NCI-H2107 treated with DMSO at 0.1 percent for 48 hours (cell line): Measurements from ENCODE around the gene OPTC.
"Not testable (repeated sequence)": the region's sequence is repeated elsewhere in the genome, so short reads cannot be mapped to it uniquely, and the experiment has no call there.

ENCODE experiments used
- DNase-seq: peaks from one replicate; lab custom pipeline; 2025; ENCODE audit not compliant: unreplicated experiment; lab: John Stamatoyannopoulos, UW

OPTC gene

DNA sequence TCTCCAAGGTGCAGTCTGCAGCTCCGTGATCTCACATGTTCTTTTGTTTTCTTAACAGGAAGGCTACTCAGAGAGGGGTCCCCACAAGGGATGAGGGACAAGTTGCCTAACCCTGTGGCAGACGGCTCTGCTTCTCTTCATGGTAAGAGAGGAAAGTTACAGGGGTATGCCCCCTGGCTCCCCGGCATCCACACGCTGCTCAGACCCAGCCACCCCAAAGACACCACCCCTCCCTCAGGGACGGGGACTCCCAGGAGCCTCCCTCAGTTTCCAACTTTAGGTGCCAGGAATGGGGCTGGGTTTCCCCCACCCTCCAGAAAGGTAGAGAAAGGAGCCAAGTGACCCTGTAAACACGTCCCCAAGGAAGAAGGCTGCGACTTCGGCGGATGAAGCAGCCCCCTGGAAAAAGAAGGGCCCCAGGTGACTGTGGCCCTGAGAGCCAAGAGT is 19.7 kb downstream of the OPTC start:
- DNase-seq, result no peak

DNA sequence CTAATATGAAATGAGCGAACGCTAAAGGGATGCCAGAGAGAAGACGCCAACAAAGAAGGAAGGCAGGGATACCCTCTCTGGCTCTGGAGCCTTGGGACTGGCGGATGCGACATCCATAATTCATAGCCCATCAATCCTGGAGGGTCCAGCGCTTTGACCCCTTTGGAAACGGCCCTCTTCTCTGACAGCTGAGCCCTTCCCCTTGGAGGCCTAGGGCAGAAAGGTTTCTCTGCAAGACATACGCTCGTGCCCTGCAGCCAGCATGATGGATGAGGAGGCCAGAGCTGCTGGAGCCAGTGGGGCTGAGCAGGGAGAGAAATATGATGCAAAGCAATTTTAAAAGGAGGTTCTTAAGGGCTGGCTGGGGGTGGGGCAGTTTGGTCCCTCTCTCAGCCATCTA is 22.2 kb downstream of the OPTC start:
- no peak for DNase-seq

DNA sequence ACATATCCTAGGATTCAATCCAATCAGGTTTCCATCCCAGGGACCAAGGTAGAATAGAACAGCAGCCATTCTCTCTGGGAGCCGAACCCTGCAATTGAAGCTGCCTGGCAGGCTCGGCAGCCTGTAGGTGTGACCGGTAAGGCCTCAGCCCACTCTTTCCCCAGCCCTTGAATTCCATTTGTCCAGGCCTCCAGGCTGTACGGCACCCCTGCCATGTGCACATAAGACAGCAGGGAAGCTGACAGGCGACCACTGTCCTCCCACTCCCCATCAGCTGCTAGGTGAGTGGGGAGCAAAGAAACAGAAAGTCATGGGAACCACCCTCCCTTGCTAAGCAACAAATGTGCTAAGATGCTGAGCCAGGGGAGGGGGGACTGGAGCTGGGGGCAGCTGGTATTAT is 23.0 kb downstream of the OPTC start:
- no peak for DNase-seq

DNA sequence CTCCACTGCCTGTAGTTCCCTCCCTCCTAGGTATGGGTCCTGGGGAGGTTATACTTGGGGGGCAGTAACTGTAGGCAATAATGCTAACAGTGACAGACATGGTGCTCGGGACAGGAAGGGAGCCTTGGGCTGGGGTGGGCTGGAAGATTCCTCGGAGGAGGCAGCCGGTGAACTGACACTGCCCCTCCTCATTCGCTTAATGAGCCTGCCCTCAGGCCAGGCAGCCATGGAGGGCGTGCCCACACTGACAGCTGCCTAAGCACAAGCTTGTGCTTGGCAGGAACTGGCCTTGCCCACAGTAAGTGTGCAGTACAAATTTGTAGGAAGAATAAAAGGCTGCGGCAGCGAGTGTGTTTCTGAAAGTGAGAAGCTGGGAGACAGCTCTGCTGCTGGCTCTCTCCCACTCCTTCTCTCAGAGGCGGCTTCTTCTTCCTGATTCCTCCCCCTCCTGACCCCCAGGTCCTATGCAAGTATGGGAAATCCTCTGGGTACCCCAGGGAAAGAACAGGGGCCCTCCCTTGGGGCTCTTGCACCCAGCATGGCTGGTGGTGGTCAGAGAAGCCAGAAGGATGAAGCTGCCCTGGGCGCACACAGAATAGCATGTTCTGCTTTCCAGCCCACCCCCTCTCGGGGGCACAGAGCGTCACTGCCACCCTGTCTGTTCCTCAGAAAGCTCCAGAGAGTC is 23.6 kb downstream of the OPTC start:
- DNase-seq, result no peak

DNA sequence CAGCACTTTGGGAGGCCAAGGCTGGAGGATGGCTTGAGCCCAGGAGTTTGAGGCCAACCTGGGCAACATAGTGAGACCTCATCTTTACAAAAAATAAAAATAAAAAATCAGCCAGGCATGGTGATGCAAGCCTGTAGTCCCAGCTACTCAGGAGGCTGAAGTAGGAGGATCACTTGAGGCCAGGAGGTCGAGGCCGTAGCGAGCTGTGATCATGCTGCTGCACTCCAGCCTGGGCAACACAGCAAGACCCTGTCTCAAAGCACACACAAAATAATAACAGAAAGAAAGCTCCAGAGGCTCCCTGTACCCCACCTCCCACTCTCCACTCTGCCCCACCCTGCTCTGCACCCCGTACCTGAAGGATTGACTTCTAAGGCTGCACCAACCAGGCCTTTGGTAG is 24.2 kb downstream of the OPTC start:
- DNase-seq, result not testable (repeated sequence)

DNA sequence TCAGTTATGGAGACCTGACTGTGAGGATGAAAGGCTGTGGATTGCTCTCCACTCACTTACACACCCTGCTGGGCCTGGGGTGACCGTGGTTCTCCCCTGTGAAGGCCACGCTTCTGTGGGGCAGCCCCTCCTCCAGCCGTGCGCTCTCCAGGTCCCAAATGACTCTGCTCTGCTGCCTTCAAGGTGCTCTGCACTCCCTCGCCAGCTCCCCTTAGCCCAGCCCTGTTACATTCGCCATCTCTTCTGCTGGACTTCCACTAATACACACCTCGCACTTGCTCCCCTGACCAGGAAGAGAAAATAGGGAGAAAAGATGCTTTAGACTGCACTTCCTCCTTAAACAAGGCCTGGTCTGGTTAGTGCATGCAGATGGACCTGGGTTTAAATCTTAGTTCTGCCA is 24.6 kb downstream of the OPTC start:
- no peak for DNase-seq

DNA sequence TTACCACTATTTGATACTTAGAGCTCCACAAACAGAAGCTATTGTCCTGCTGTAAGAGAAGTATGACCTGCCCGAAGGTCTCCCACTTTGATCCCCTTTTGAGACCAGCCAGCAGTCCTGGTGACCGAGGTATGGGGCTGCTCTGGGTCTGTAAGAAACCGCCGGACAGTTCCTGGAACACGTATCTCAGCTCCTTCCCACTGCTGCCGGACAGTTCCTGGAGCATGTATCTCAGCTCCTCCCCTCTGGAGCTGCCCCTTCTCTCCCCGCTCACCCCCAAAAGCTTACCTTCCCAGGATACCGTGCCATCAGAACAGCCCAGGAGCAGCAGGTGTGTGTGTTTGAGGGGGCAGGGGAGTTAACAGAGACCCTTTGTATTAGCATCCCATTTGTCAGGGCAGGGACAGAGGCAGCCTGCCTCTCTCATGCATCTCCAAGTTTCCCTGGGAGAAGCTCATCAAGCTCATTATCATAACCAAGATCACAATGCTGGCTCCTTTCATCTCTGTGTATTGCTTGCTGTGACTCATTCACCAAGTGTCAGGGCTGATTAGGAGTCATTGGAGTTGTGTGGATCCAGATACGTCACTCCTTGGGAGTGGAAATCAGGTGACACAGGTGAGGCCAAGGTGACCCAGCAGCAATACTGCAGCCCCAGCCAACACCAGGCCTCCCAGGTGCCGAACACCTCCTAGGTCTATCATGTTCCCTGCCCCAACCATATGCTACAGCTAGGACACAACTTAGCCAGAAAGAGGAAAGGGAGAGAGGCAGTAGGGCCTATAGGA is 25.3 kb downstream of the OPTC start:
- DNase-seq, result no peak

DNA sequence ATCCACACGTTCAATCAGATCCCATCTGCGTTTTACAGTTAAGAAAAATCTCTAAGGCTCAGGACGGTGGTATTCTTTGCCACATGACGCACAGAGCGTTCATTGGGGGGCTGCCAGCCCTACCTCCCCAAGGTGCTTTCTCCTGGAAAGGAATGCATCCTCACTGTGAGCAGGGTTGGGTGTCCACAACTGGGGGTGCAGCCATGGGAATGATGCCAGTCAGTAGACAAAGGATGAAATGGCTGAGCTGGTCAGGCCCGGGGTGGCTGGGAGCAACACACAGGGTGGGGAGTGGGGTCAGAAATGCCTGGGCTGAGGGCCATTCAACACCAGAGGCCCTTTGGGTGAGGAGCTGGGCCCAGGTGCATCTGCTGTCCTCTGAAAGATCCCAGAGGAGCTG is 25.9 kb downstream of the OPTC start:
- no peak for DNase-seq

DNA sequence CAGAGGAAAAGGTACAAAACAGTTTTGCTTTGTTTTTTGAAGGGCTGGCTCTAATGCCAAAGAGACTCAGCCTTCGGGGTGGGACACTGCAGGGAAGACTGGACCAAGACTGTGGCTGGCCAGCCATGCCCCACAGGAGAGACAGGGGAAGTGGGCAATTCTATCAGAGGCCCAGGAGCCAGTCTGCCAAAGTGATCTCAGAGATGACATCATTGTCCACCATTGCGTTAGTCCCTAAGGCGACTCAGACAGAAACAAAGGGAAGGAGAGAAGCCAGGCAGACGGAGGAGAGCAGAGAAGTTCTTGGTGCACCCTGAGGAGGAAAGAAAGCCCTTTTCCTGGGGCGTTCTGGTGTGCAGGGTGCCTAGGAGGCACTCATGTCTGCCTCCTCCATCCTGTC is 26.4 kb downstream of the OPTC start:
- peak; percentile 30 for DNase-seq

DNA sequence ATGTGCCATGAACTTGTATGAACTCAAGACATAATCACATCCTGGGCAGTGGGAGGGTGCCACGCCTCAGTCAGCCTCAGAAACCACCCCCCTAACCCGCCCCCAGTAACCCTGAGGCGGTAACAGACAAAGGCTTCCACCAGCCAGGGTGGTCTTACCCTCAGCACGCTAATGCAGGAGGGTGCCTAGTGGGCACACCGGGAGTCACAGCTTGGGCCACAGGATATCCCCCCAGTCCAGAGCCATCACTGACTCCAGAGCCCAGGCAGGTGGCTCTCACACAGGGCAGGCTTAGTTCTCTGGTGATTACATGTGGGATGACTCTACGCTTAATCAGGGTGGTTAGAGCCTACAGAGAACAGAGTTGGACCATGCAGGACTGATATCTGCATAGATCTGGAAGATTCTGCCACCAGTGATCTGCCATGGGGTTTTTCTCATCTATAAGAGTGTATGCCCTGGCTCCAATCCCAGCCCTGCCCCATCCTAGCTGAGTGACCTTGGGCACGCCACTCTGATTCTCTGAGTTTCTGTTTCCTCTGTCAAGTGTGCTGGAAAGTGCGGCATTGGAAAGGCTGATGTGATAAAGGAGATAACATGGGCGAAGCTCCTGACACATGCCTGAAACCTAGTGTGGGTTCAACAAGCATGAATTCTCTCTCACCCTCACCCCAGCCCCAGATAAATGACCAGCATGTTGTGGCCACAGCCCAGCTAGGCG is 27.3 kb downstream of the OPTC start:
- DNase-seq, result peak; percentile 70

DNA sequence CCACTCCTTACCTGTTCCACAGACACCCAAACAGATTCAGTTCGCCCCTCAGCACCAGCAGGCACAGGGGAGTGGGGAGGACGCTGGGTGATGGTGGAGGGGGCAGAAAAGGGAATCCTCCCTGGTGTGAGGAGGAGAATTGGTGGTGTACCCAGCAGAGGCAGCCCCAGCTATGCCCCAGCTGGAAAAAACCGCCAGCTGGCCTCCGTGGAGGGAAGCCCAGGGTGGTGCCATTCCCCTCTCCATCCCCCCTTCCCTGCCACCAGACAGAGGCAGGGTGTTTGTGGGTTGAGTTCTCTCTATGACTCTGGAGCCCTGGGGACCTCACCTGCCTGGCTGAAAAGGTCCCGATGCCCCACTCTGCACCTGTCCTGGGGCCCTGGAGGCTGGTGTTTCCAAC is 27.9 kb downstream of the OPTC start:
- peak; percentile 98 for DNase-seq

DNA sequence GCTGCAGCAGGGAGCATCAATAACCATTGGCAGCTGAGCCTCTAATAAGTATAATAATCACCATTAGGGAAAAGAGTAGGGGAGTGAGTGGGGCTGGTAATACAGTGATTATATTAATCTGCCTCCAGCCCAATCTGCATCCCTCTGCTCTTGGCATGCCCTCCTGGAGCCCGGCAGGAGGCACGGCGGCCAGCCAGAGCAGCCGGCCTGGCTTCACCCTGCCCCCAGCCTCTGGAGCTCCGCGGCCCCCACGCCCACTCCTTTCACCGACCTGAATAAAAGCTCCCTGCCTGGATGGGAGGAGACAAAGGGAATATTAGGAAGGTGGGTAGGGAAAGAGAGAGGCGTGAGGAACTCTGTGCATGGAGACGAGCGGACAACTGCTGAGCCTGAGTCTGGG is 28.3 kb downstream of the OPTC start:
- peak; percentile 98 for DNase-seq

DNA sequence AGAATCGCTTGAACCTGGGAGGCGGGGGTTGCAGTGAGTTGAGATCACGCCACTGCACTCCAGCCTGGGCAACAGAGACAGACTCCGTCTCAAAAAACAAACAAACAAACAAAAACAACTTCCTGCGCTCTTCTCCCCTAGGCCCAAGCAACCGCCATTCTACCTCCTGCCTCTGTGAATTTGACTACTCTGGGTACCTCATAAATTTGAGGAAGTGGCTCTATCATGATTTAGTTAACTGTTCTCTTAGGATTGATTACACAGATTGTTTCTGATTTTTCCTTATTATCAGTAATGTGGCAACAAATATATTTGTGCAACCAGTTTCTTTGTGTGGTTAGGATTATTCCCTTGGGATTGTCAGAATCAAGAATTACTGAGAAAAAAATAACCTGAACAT is 29.7 kb downstream of the OPTC start:
- no peak for DNase-seq

DNA sequence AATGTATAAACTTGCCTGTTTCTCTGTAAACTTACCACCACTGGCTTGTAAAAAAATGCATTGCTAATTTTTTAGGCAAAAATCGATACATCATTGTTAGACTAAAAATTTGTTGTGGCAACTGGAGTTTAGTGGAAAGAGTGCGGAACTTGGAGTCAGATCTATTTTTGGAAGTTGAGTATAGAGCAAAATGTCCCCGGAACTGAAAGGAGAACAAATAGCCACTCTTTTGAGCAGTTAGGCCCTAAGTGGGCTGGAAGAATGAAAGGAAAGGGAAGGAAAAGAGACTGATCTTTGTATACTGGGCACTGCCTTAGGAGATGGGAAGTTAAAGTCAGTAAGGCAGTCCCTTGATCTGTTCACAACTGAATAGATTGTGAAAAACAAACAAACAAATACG is 30.2 kb downstream of the OPTC start:
- DNase-seq, result no peak

DNA sequence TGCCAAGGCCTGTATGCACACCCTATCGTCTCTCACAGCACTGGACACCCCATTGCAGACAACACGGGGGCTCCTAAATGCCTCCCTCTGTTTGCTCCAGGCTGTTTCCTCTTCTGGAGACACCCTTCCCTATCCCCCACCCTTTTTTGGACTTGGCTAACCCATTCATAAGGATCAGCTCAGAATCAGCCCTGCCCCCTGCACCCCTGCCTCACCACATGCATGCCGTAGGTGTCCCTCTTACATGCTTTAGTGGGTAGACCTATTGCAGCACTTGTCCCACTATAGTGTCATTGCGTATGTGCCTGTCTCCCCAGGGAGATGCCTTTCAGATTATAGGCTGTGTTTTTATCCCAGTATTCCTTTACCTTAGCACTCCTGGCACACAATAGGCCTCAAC is 30.9 kb downstream of the OPTC start:
- peak; percentile 97 for DNase-seq

DNA sequence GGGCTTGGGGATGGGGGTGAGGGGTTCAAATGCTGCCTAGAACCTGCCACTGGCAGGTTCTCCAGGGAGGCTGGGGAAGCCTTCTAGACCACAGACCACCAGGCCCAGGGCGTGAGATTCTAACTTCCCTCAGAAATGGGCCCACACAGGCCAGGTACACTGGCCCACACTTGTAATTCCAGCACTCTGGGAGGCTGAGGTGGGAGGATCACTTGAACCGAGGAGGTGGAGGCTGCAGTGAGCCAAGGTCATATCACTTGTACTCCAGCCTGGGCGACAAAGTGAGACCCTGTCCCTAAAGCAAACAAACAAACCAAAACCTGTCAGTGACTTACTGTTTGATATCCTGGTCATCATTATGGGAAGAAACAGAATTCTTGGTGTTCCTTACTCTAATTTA is 31.7 kb downstream of the OPTC start:
- no peak for DNase-seq

DNA sequence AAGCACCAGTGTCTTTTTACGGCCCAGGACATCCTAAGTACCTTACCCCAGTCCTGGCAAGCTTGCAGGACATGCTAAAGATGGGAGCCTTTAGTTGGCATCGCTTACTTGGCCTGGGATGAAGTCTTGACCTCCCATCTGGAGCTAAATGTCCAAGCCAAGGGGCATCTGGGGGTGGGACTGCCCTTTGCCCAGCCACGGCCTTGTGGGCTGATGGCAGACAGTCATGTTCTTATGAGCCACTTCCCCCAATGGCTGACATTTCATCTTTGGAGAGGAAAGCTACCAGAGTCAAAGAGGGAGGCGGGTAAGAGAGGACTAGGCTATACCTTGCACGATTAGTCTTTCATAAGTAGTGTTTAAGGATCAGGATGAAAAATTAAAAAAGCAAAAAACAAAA is 32.2 kb downstream of the OPTC start:
- no peak for DNase-seq

DNA sequence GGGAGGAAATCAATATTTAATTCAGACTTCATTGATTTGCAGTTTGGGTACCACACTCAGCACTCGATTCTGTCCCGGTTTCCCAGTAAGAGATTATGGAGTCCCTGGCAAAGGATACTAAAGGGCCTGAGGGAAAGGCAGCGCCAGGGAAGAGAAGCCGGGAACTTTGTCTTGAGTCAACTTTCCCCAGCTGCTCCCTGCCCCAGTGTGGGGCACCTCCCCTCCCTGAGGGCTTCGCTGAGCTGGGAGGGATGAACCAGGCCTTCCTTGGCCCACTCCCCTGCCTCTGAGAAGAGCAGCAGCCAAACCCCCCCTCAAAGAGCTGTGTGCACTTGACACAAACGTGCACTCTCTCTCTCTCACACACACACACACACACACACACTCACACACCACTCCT is 32.6 kb downstream of the OPTC start:
- no peak for DNase-seq

DNA sequence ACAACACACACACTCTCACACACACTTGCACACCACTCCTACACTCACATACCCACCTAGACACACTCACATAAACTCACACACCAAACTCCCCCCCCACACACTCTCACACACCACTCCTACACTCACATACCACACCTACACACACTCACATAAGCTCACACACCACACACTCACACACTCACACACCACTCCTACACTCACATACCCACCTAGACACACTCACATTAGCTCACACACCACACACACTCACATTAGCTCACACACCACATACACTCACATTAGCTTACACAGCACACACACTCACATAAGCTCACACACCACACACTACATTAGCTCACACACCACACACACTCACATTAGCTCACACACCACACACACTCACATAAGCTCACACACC is 33.1 kb downstream of the OPTC start:
- DNase-seq, result no peak

DNA sequence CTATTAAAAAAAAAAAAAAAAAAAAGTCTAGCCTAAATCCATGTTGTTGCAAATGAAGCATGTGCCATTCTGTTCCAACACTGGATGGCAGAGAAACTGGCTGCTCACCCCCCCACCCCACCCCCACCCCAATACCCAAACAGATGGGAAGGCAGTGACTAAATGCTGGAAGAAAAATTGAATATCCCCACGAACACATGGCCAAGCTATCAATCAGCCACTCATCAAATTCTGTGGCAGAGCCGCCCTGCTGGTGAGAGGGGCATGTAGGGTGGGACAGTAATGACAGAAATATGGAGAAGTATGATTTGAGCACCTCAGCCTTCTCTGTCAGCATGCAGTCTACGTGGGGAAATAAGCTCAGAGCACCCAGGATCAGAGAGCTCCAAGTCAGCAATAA is 34.1 kb downstream of the OPTC start:
- no peak for DNase-seq

DNA sequence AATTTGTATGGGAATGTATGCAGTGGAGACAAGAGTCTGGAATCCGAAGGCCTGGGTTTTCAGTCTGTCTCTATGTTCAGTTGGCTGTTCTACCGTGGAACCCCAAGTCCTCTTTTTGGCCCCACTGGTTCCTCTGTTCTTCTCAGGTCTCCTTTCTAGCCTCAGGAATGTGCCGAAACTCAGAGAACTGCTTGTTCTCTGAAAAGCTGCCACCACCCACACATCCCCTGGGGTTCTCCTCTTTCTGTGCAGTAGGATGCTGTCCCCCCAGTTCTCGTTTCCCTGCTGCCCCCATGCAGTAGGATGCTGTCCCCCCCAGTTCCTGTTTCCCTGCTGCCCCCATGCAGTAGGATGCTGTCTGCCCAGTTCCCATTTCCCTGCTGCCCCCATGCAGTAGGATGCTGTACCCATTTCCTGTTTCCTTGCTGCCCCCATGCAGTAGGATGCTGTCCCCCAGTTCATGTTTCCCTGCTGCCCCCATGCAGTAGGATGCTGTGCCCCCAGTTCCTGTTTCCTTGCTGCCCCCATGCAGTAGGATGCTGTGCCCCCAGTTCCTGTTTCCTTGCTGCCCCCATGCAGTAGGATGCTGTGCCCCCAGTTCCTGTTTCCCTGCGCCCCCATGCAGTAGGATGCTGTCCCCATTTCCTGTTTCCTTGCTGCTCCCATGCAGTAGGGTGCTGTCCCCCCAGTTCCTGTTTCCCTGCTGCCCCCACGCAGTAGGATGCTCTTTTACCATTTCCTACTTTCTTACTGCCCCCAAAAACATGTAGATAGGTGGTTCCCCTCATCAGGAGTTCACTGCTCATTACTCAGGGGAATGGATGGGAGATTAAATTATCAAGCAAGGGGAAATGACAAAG is 35.3 kb downstream of the OPTC start:
- DNase-seq, result no peak
